ENCODE results near the gene GATAD2B.

Gene GATAD2B

DNA sequence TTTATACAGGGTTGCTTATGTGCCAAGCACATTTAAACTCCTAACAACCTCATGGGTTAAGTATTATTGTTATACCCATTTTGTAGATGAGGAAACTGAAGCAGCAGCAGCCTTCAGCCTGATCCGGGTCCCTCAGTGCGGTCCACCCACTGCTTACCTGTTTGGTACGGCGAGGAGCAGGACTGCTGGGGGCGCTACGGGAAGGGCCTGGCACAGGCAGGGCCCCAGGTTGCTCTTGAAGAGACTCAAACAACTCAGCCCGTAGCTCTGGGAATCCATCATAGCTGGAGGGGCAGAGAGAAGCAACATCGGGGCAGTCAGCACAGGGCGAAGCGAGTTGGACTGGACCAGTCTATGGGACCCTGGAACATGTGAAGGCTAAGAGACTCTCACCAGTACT is 14.6 kb upstream of the GATAD2B start:
- Histone ChIP-seq H3K4me3 (ENCODE audit: low read length, poor library complexity, severe bottlenecking) (no peak overlapping the region), H3K9ac (ENCODE audit: low read depth, low read length, poor library complexity, severe bottlenecking) (no peak overlapping the region), H3K79me2 (ENCODE audit: insufficient read depth, low read length) (peaks cover 3% of the 10 kb centered on the region; the same call in 1 of the 2 replicates), H2AFZ (ENCODE audit: low read length) (no peak overlapping the region), H3F3A (ENCODE audit: low read depth) (no peaks in the 10 kb centered on the region), H3K9me3 (ENCODE audit: insufficient read depth, low read depth, low read length) (no peaks in the 10 kb centered on the region), H3K4me2 (ENCODE audit: low read depth, low read length, poor library complexity, severe bottlenecking) (no peak overlapping the region), H3K36me3 (ENCODE audit: insufficient read depth, low read length) (peaks cover 56% of the 10 kb centered on the region; the same call in 1 of the 2 replicates), H4K20me1 (ENCODE audit: insufficient read depth, low read length, poor library complexity, severe bottlenecking) (no peaks in the 10 kb centered on the region), H3K27me3 (ENCODE audit: insufficient read depth, low read length, poor library complexity, severe bottlenecking) (no peaks in the 10 kb centered on the region), H3K9me2 (replicated peaks; ENCODE audit: low read depth, low read length) (no peaks in the 10 kb centered on the region), H3K4me1 (ENCODE audit: insufficient read depth, low read length, poor library complexity, severe bottlenecking) (no peaks in the 10 kb centered on the region)
- TF ChIP-seq, protein P1, sequence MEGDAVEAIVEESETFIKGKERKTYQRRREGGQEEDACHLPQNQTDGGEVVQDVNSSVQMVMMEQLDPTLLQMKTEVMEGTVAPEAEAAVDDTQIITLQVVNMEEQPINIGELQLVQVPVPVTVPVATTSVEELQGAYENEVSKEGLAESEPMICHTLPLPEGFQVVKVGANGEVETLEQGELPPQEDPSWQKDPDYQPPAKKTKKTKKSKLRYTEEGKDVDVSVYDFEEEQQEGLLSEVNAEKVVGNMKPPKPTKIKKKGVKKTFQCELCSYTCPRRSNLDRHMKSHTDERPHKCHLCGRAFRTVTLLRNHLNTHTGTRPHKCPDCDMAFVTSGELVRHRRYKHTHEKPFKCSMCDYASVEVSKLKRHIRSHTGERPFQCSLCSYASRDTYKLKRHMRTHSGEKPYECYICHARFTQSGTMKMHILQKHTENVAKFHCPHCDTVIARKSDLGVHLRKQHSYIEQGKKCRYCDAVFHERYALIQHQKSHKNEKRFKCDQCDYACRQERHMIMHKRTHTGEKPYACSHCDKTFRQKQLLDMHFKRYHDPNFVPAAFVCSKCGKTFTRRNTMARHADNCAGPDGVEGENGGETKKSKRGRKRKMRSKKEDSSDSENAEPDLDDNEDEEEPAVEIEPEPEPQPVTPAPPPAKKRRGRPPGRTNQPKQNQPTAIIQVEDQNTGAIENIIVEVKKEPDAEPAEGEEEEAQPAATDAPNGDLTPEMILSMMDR (conservative IDR thresholded peaks at IDR 0.05; ENCODE audit: low read length), result no peak

DNA sequence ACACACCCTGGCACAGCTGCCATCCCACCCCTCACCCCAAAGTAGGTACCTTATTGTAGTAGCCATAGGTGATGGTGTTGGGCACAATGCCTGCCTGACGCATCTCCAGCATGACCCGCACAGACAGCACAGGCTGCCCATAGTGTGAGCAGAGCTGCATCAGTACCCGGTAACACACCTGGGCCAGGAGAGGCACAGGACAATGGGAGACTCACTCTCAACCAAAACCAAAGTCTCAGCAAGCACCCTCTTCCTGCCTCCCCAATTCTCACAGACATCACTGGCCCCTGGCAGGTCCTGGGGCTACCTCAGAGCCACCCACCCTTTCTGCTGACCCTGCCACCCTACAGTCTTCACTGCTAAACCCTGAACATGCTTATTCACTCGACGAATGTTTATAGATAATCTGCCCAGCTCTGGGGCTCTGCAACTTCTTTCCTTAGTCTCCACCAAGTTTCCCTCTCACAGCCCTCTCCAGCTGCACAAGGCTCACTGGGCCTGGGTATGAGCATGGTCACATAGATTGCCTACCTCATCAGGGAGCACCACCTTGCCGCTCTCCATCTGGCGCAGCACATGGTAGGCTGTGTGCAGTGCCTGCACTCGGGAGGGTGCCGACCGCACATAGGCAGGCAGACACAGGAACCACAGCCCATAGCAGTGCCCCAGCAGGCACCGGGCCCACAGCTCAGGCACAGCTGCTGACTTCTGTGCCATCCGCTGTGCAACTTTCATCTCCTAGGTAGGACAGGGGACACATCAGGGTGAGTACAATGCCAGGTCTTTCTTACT is 13.4 kb upstream of the GATAD2B start:
- TF ChIP-seq, protein P1 (conservative IDR thresholded peaks at IDR 0.05; ENCODE audit: low read length), result no peak
- TF ChIP-seq EZH2phosphoT487 (IDR thresholded peaks at IDR 0.05; ENCODE audit: borderline replicate concordance), result no peak
- no peaks in the 10 kb centered on the region for H4K20me1 ChIP-seq (ENCODE audit: insufficient read depth, low read length, poor library complexity, severe bottlenecking)
- no peak overlapping the region for H3K4me2 ChIP-seq (ENCODE audit: low read depth, low read length, poor library complexity, severe bottlenecking)
- H3K4me3 ChIP-seq (ENCODE audit: low read length, poor library complexity, severe bottlenecking), result no peak overlapping the region
- H3K36me3 ChIP-seq (ENCODE audit: insufficient read depth, low read length), result peaks cover 51% of the 10 kb centered on the region; the same call in 1 of the 2 replicates
- H2AFZ ChIP-seq (ENCODE audit: low read length), result no peak overlapping the region
- H3K4me1 ChIP-seq (ENCODE audit: insufficient read depth, low read length, poor library complexity, severe bottlenecking), result no peaks in the 10 kb centered on the region
- no peak overlapping the region for H3K9ac ChIP-seq (ENCODE audit: low read depth, low read length, poor library complexity, severe bottlenecking)
- no peaks in the 10 kb centered on the region for H3K9me3 ChIP-seq (ENCODE audit: insufficient read depth, low read depth, low read length)
- no peaks in the 10 kb centered on the region for H3F3A ChIP-seq (ENCODE audit: low read depth)
- H3K9me2 ChIP-seq (replicated peaks; ENCODE audit: low read depth, low read length), result no peaks in the 10 kb centered on the region
- no peaks in the 10 kb centered on the region for H3K79me2 ChIP-seq (ENCODE audit: insufficient read depth, low read length)
- H3K27me3 ChIP-seq (ENCODE audit: insufficient read depth, low read length, poor library complexity, severe bottlenecking), result no peaks in the 10 kb centered on the region

DNA sequence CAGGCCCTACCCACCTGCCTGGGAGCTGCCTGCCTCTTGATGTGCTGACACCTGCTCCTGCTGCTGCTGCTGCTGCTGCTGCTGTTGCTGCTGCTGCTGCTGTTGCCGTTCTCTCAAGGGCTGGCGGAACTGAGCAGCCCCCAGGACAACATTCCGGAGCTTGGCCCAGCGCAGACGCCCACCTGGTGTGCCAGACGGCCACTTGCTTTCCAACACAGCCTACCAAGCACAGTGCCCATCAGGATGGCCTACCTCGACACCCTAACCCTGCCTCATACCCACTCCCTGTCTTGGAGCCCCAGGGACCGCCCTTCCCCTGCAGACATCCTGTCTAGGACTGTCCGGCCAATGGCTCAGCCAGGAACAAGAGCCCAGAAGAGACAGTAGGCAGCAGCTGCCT is 12.0 kb upstream of the GATAD2B start:
- Histone ChIP-seq H3K9ac (ENCODE audit: low read depth, low read length, poor library complexity, severe bottlenecking) (no peak overlapping the region), H3K9me2 (replicated peaks; ENCODE audit: low read depth, low read length) (no peaks in the 10 kb centered on the region), H2AFZ (ENCODE audit: low read length) (no peak overlapping the region), H4K20me1 (ENCODE audit: insufficient read depth, low read length, poor library complexity, severe bottlenecking) (no peaks in the 10 kb centered on the region), H3K27me3 (ENCODE audit: insufficient read depth, low read length, poor library complexity, severe bottlenecking) (no peaks in the 10 kb centered on the region), H3K4me2 (ENCODE audit: low read depth, low read length, poor library complexity, severe bottlenecking) (no peak overlapping the region), H3F3A (ENCODE audit: low read depth) (no peaks in the 10 kb centered on the region), H3K9me3 (ENCODE audit: insufficient read depth, low read depth, low read length) (no peaks in the 10 kb centered on the region), H3K4me1 (ENCODE audit: insufficient read depth, low read length, poor library complexity, severe bottlenecking) (no peaks in the 10 kb centered on the region), H3K36me3 (ENCODE audit: insufficient read depth, low read length) (peaks cover 40% of the 10 kb centered on the region; the same call in 1 of the 2 replicates), H3K79me2 (ENCODE audit: insufficient read depth, low read length) (no peaks in the 10 kb centered on the region), H3K4me3 (ENCODE audit: low read length, poor library complexity, severe bottlenecking) (no peak overlapping the region)
- no peak for TF ChIP-seq EZH2phosphoT487 (IDR thresholded peaks at IDR 0.05; ENCODE audit: borderline replicate concordance)
- TF ChIP-seq, protein P1 (conservative IDR thresholded peaks at IDR 0.05; ENCODE audit: low read length), result no peak

Data from Loucy (cell line).